C1 segment of cervical spinal cord (tissue), 14 donors: Measurements from ENCODE around the gene MRAP.
A peak's percentile ranks its signal among the peaks of the same experiment; 100 is the strongest.
"Not testable (repeated sequence)": the region's sequence is repeated elsewhere in the genome, so short reads cannot be mapped to it uniquely, and the experiment has no call there.

Experiments used
- DNase-seq, 14 donors: peaks; one replicate each; lab custom pipeline; 2025; lab: John Stamatoyannopoulos, UW

MRAP gene

DNA sequence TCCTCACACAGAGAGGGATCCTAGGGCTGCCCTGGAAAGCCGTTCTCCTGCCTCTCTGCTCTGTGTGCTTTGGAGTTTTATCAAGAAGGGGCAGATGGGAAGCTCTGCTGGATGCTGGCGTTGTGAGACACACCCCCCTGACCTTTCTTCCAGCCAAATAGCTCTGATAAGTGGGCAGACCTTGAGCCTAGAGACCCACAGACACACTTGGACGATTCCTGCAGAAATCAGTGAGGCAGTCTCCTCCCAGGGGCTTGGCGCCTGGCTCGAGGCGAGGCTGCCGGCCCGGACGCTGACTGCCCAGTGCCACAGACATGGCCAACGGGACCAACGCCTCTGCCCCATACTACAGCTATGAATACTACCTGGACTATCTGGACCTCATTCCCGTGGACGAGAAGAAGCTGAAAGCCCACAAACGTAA, at the start of gene MRAP:
MRAP (plus strand) TSS at position 198 of the 424 bp plus-strand sequence; CDS start at position 315, 117 bp downstream.
- peak in 1 of 14 donors; percentile 82 for DNase-seq

GRCh38 chr21:32249511-32250280, 49.0 kb upstream of the MRAP start:
- no peak for DNase-seq

GRCh38 chr21:32252136-32252535, 46.5 kb upstream of the MRAP start:
- no peak for DNase-seq

DNA sequence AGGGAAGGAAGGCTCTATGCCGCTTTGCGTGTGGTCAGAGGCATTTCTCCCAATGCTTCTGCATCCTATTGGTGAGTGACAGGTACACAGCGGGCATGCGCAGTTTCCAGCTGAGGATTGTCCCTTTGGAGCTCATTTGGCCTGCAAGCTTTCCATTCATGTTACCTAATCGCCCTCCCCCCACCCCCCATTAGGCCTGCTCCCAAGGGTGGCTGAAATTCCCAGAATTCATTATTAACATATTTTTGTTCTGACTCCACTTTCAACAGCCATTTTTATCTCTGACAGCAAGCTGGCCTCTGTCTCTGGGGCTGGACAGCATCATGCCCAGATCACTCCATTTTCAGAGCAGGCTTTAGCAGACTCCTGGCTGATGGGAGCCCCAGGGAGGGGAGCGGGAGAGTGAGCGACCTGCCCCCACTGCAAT, 45.4 kb upstream of the MRAP start:
- no peak for DNase-seq

DNA sequence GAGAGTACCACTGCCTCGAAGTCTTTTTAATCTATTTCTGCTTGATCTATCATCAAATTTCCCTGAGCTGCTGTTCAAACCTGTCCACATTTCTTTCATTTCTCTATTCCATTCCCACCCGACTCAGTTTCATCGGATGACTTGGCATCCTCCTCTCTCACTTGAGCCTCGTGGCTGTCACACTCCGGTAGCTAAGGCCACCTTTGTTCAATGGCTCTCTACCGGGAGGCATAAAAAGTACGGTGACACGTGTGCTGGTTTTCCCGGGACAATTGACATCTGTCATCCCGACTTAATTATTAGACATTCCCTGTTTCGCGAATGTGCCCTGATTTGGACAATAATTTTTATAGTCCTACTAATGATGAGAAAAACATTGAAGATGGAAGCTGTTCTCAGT, 42.4 kb upstream of the MRAP start:
- peak in 1 of 14 donors; percentile 1 for DNase-seq

DNA sequence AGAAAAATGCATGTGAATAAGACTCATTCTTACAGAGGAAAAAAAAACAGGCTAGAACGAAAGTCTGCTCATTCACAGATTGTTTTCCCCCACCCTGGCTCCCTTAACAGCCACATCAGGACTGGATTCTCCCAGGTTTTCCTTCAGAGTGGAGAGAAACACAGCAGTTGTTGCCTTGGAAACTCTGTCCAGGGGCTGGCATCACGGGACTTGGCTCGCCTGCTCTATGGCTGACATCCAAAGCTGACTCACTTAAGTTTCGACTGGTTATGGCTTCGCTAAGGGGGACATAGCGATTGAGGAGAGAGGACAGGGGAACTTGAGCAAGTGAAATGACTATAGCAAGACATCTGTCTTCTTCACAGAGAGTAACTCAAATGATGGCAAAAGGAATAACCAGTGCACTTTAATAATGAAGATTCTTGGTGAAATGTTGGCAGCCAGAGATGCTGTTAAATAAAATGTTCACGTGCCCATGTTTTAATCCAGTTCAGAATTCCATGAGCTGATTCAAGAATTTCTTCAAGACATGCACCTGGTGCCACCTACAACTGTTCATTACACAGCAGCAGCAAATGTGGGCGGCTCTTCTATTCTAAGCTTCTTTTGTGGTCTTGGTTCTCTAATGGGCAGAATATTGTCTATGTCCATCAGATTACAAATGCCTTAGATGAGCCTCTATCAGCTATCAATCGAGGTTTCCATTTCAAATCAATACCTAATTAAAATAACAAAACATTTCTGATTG, 41.6 kb upstream of the MRAP start:
- peak in 10 of 14 donors; percentile 2 to 64 (median 33) for DNase-seq

- DNase-seq = peak in 13 of 14 donors; percentile 2 to 60 (median 36)
Observed at GRCh38 chr21:32257962-32258785, 40.5 kb upstream of the MRAP start.

GRCh38 chr21:32258786-32259048, 39.9 kb upstream of the MRAP start:
- not testable (repeated sequence) for DNase-seq

DNA sequence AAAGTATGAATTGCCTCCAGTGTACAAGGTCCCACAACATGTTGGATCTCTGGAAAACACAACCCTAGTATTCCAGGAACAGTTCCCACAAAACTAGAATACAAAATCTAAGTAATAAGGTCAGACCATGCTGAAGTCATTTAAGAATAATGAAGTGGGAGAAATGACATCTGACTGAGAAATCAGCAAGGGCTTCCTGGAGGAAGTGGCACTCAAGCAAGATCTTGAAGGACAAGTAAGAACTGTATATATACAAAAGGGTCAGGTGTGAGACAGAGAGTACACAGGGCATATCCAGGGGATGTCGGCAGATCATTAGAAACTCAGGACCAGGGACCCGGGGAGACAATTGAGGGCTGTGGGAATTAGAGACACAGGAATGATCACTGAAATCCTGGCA, 38.5 kb upstream of the MRAP start:
- DNase-seq = no peak

- DNase-seq = no peak
Observed at GRCh38 chr21:32261929-32262328, 36.7 kb upstream of the MRAP start.

DNA sequence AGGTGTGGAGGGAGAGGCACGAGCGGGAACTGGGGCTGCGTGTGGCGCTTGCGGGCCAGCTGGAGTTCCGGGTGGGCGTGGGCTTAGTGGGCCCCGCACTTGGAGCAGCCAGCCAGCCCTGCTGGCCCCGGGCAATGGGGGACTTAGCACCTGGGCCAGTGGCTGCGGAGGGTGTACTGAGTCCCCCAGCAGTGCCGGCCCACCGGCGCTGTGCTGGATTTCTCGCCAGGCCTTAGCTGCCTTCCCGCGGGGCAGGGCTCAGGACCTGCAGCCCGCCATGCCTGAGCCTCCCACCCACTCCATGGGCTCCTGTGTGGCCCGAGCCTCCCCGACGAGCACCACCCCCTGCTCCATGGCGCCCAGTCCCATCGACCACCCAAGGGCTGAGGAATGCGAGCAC, 33.3 kb upstream of the MRAP start:
- DNase-seq = not testable (repeated sequence)

- no peak for DNase-seq
Observed at GRCh38 chr21:32270748-32271147, 27.9 kb upstream of the MRAP start.

- no peak for DNase-seq
Observed at GRCh38 chr21:32276671-32277070, 22.0 kb upstream of the MRAP start.

DNA sequence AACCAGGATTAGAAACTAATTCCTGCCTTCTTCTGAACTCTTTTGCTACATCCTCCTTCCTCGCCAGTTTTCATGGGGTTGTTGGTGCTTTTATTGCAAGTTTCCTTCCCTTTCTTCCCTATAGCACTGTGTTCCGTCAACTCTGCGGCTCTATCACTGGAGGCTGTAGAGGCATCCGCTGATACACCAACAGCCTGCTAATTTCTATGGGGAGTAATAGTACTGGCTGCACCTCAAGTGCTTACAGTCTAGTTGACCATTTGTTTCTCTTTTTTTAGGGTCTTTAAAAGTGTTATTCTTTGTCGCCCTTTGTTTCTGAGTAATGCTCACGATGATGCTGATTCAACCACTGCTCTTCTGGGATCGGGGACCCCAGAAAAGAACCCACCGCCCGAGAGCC, 20.6 kb upstream of the MRAP start:
- DNase-seq = no peak

- peak; percentile 69 to 98 (median 92) for DNase-seq
Observed at GRCh38 chr21:32278518-32279376, 19.9 kb upstream of the MRAP start, which contains the start of gene MIS18A. Gene MIS18A, minus strand, starts transcription at chr21:32279049. Its CDS starts 35 bp downstream, at chr21:32279014.

DNA sequence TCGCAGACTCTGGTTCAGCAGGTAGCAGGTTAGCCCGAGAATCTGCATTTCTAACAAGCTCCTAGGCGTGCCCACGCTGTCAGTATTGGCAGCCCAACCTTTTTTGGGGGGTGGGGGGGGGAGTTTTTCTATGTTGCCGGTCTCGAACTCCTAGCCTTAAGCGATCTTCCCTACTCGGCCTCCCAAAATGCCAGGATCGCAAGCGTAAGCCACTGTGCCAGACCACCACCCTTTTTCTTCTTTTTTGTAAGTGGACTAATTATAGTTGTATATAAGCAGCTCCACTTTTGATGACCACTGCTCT, 19.3 kb upstream of the MRAP start:
- no peak for DNase-seq

DNA sequence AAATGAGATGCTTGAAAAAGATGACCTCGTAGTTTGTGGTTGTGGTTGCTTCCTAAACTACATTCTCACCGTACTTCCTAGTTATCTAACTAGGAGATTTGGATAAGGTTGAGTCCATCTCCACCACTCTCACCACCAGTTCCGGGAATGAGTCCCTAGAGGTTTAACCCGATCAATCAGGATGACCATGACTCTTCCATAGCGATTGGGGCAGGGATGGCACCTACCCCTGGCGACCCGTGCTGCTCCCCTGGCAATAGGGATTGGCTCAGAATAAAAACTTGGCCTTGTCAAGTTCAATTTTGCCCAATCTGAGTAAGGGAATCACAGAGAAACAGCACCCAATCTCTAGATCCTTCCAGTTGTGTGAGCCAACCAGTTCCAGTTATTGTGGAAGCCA, 17.1 kb upstream of the MRAP start:
- no peak for DNase-seq

GRCh38 chr21:32282992-32283391, 15.7 kb upstream of the MRAP start:
- DNase-seq = no peak

GRCh38 chr21:32285476-32285875, 13.2 kb upstream of the MRAP start:
- no peak for DNase-seq

DNA sequence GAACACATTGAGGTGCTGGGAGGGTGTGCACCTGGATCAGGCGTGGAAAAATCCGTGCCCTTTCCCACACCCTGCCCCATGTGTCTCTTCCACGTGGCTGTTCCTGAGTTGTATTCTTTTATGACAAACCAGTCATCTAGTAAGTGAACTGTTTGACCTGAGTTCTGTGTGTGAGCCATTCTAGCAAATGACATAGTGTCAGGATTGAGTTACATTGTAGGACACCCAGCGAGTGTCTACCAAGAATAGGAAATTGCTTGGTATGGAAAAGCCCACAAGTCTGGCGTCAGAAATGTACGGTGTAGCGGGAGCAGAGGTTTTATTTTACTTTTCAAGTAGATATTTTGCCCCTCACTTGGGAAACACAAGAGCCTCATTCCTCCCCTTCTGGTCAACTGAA, 1.2 kb upstream of the MRAP start:
- DNase-seq = no peak

DNA sequence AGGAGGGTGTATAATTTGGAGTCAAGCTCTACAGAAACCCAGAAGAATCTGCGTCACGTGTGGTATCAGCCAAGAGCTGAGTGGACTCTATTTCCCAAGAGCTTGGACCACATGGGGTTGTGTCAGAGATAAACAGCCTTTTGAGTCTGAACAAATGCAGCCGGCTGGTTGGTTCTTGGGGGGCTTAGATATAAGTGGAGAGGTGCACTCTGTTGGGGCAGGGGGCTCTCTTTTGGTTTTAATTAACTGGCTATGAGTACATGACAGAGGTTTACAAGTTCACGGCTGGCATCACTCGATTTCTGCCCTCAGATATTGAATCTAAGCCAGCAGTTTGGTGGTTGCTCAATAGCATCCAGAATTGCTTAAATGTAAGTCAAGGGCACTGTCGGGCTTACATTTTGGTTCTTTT, 501 bp upstream of the MRAP start:
- no peak for DNase-seq
